ENCODE measurements around the gene CTXN1.
A peak's percentile ranks its signal among the peaks of the same experiment; 100 is the strongest.

The CTXN1 gene

GRCh38 chr19:7926021-7926726, at the start of gene CTXN1:
Gene CTXN1, minus strand, starts transcription at chr19:7926135. Its CDS starts 597 bp downstream, at chr19:7925538.
- Histone ChIP-seq H3K4me1 (ENCODE audit: control insufficient read depth in 2 of 2, insufficient read depth in 2 of 2, low read length in 2 of 2) (peaks cover 13 to 19% of the 10 kb centered on the region in 2 donors), H3K4me3 (ENCODE audit: low read length in 2 of 2) (peak within 1 kb of the TSS; percentile 46 to 52), H3K36me3 (ENCODE audit: control insufficient read depth in 2 of 2, insufficient read depth in 2 of 2, low read length in 2 of 2) (peaks cover 5 to 12% of the 10 kb centered on the region in 2 donors), H3K27ac (ENCODE audit: low read depth in 2 of 2, low read length in 2 of 2) (no peak within 1 kb of the TSS), H3K9ac (ENCODE audit: low read depth in 1 of 2, low read length in 2 of 2) (peak within 1 kb of the TSS in 1 of 2 donors; percentile 43), H3K9me3 (ENCODE audit: control insufficient read depth in 2 of 2, low read length in 2 of 2) (no peaks in the 10 kb centered on the region), H3K27me3 (ENCODE audit: control insufficient read depth in 2 of 2, insufficient read depth in 2 of 2, low read length in 2 of 2) (no peaks in the 10 kb centered on the region)

- H3K9ac ChIP-seq (ENCODE audit: low read depth in 1 of 2, low read length in 2 of 2) = no peak overlapping the region
These were observed 49.1 kb upstream of the CTXN1 start for GRCh38 chr19:7975037-7975436.

DNA sequence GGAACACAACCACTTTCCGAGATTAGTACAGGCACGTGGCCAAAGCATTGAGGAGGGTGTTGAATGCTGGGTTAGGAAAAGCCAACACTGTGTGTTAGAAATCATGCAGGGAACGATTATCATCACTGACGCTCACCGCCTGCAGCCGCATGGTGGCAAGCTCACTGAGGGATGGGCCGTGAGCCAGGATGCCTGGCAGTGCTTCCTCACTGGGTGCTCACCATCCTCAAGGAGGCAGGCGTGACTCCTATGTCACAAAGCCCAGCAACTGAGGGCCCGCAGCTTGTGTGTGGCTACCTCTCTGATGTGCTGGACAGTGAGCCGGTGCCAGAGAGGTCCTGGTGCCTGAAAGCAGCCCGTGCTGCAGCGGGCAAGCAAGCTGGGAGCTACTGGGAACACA, 47.9 kb upstream of the CTXN1 start:
- Histone ChIP-seq H3K4me3 (ENCODE audit: low read length in 2 of 2) (no peak overlapping the region), H3K9ac (ENCODE audit: low read depth in 1 of 2, low read length in 2 of 2) (no peak overlapping the region), H3K36me3 (ENCODE audit: control insufficient read depth in 2 of 2, insufficient read depth in 2 of 2, low read length in 2 of 2) (peaks cover 38 to 56% of the 10 kb centered on the region in 2 donors), H3K4me1 (ENCODE audit: control insufficient read depth in 2 of 2, insufficient read depth in 2 of 2, low read length in 2 of 2) (no peaks in the 10 kb centered on the region), H3K27ac (ENCODE audit: low read depth in 2 of 2, low read length in 2 of 2) (no peak overlapping the region), H3K27me3 (ENCODE audit: control insufficient read depth in 2 of 2, insufficient read depth in 2 of 2, low read length in 2 of 2) (no peaks in the 10 kb centered on the region), H3K9me3 (ENCODE audit: control insufficient read depth in 2 of 2, low read length in 2 of 2) (no peaks in the 10 kb centered on the region)

More at GRCh38 chr19:7975037-7975436, 49.1 kb upstream of the CTXN1 start:
- Histone ChIP-seq H3K9me3 (ENCODE audit: control insufficient read depth in 2 of 2, low read length in 2 of 2) (no peaks in the 10 kb centered on the region), H3K4me3 (ENCODE audit: low read length in 2 of 2) (no peak overlapping the region), H3K36me3 (ENCODE audit: control insufficient read depth in 2 of 2, insufficient read depth in 2 of 2, low read length in 2 of 2) (peaks cover 39 to 63% of the 10 kb centered on the region in 2 donors), H3K27ac (ENCODE audit: low read depth in 2 of 2, low read length in 2 of 2) (no peak overlapping the region), H3K27me3 (ENCODE audit: control insufficient read depth in 2 of 2, insufficient read depth in 2 of 2, low read length in 2 of 2) (no peaks in the 10 kb centered on the region), H3K4me1 (ENCODE audit: control insufficient read depth in 2 of 2, insufficient read depth in 2 of 2, low read length in 2 of 2) (no peaks in the 10 kb centered on the region)

DNA sequence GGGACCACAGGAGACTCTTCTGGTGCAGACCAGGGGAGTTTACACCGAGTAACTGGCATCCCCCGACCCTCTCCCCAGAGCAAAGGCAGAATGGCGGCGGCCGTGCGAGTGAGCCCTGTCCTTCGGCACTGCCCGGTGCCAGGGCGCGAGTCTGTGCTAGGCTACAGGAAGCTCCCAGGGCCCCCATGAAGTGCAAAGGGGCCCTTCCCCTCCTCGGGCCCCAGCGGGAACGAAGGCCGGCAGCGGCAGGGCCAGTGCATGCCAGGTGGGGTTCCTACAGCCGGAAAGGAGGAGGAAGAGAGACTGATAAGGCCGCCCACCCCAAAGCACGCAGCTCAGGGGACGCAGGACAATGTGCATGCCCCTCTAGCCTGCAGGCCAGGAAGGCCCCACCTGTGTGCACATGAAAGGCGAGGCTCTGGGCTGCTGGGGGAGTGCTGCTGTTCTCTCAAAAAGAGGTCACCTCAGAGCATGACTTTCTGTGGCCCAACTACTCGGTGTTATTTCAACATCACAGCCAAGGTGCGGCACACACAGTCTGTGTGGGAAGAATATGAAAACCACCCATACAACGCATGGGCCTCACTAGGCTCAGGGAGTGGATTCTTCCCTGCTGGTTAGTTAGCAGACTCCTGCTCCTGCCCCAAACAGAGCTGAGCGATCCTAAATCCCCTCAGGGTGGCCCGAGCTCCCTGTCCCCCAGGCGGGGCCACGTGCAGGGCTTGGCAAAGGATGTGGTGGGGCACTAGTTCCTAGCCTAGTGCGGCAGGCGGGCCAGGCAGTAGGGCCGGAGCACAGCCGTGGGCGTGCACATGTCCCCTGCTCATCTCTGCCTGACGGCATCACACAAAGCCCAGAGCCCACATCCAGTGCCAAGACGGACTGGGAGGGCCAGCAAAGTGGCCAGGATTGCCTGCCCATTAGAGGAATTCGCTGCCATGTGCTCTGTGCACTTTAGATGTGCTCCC, 45.9 kb upstream of the CTXN1 start:
- Histone ChIP-seq H3K4me3 (ENCODE audit: low read length in 2 of 2) (no peak overlapping the region), H3K9me3 (ENCODE audit: control insufficient read depth in 2 of 2, low read length in 2 of 2) (no peaks in the 10 kb centered on the region), H3K4me1 (ENCODE audit: control insufficient read depth in 2 of 2, insufficient read depth in 2 of 2, low read length in 2 of 2) (no peaks in the 10 kb centered on the region), H3K9ac (ENCODE audit: low read depth in 1 of 2, low read length in 2 of 2) (no peak overlapping the region), H3K27ac (ENCODE audit: low read depth in 2 of 2, low read length in 2 of 2) (no peak overlapping the region), H3K27me3 (ENCODE audit: control insufficient read depth in 2 of 2, insufficient read depth in 2 of 2, low read length in 2 of 2) (no peaks in the 10 kb centered on the region), H3K36me3 (ENCODE audit: control insufficient read depth in 2 of 2, insufficient read depth in 2 of 2, low read length in 2 of 2) (peaks cover 42 to 56% of the 10 kb centered on the region in 2 donors)

DNA sequence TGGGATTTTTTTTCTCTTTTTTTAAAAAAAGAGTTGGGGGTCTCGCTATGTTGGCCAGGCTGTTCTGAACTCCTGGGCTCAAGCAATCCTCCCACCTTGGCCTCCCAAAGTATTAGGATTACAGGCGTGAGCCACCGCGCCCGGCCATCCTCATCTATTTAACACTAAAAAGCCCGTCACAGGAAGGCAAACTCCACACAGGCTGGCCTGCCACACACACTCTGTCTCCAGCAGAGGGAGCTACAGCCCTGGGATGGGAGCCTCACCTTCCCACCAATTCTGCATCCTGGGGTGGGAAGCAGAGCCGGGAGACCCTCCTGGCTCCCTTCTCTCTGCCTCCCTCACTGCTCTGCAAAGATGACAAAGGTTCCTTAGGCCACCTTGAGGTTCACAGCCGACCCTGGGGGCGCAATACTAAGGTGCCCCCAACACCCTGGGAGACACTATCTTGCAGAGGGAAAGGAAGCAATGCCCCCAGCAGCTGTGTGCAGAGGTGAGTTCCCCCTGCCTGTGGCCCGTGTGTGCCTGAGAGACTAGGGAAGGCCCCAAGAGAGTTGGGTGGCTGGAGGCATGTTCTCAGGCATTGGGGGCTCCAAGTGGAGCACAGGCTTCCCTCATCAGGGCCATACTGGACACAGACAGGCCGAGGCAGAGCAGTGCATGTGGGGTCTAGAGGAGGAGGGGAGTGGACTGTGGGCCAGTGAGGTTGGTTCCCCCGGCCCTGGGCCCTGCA, 44.9 kb upstream of the CTXN1 start:
- peaks cover 40 to 60% of the 10 kb centered on the region in 2 donors for H3K36me3 ChIP-seq (ENCODE audit: control insufficient read depth in 2 of 2, insufficient read depth in 2 of 2, low read length in 2 of 2)
- no peak overlapping the region for H3K27ac ChIP-seq (ENCODE audit: low read depth in 2 of 2, low read length in 2 of 2)
- no peaks in the 10 kb centered on the region for H3K9me3 ChIP-seq (ENCODE audit: control insufficient read depth in 2 of 2, low read length in 2 of 2)
- no peak overlapping the region for H3K4me3 ChIP-seq (ENCODE audit: low read length in 2 of 2)
- no peaks in the 10 kb centered on the region for H3K27me3 ChIP-seq (ENCODE audit: control insufficient read depth in 2 of 2, insufficient read depth in 2 of 2, low read length in 2 of 2)
- H3K9ac ChIP-seq (ENCODE audit: low read depth in 1 of 2, low read length in 2 of 2) = no peak overlapping the region
- no peaks in the 10 kb centered on the region for H3K4me1 ChIP-seq (ENCODE audit: control insufficient read depth in 2 of 2, insufficient read depth in 2 of 2, low read length in 2 of 2)

GRCh38 chr19:7969555-7969939, 43.6 kb upstream of the CTXN1 start:
- Histone ChIP-seq H3K27ac (ENCODE audit: low read depth in 2 of 2, low read length in 2 of 2) (no peak overlapping the region), H3K9me3 (ENCODE audit: control insufficient read depth in 2 of 2, low read length in 2 of 2) (no peaks in the 10 kb centered on the region), H3K36me3 (ENCODE audit: control insufficient read depth in 2 of 2, insufficient read depth in 2 of 2, low read length in 2 of 2) (peaks cover 45 to 65% of the 10 kb centered on the region in 2 donors), H3K4me1 (ENCODE audit: control insufficient read depth in 2 of 2, insufficient read depth in 2 of 2, low read length in 2 of 2) (no peaks in the 10 kb centered on the region), H3K9ac (ENCODE audit: low read depth in 1 of 2, low read length in 2 of 2) (no peak overlapping the region), H3K4me3 (ENCODE audit: low read length in 2 of 2) (no peak overlapping the region), H3K27me3 (ENCODE audit: control insufficient read depth in 2 of 2, insufficient read depth in 2 of 2, low read length in 2 of 2) (no peaks in the 10 kb centered on the region)

GRCh38 chr19:7968796-7969554, 43.0 kb upstream of the CTXN1 start:
- H3K4me3 ChIP-seq (ENCODE audit: low read length in 2 of 2) = no peak overlapping the region
- H3K9me3 ChIP-seq (ENCODE audit: control insufficient read depth in 2 of 2, low read length in 2 of 2) = no peaks in the 10 kb centered on the region
- no peaks in the 10 kb centered on the region for H3K4me1 ChIP-seq (ENCODE audit: control insufficient read depth in 2 of 2, insufficient read depth in 2 of 2, low read length in 2 of 2)
- no peaks in the 10 kb centered on the region for H3K27me3 ChIP-seq (ENCODE audit: control insufficient read depth in 2 of 2, insufficient read depth in 2 of 2, low read length in 2 of 2)
- H3K9ac ChIP-seq (ENCODE audit: low read depth in 1 of 2, low read length in 2 of 2) = no peak overlapping the region
- no peak overlapping the region for H3K27ac ChIP-seq (ENCODE audit: low read depth in 2 of 2, low read length in 2 of 2)
- H3K36me3 ChIP-seq (ENCODE audit: control insufficient read depth in 2 of 2, insufficient read depth in 2 of 2, low read length in 2 of 2) = peaks cover 45 to 63% of the 10 kb centered on the region in 2 donors

DNA sequence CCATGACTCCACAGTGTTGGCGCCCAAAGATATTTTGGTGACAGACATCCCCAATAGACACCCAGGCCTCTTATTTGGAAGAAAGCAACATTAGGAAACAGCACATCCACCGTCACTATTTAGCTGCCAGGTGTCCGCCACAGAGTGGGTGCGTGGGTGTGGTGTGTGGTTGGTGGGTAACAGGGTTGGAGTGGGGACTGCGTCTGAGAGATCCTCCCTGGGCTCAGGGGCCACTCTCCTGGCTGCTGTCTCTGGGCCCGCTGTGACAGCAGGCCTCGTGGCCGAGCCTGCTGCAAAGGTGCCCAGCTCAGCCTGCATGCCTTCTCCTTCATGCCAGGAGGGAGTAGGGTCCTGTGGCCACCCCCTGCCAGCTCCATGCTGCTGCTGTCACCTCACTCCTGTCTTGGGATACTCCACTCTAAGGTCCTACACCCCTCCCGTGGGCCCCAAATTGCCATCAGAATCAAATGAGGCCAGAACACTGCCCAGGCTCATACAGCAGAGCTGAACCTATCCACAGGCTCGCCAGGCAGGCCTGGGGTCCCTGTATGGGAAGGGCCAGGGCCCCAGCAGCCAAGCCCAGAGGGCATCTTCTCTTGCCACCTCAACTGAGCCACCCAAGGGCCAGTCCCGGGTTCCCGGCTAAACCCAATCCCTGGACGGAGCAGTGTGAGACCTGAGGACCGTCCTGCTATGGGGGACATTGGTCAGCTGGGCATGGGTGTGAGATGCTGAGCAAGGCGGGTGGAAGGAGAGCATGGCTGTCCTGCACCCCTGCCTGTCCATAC, 42.3 kb upstream of the CTXN1 start:
- H3K9ac ChIP-seq (ENCODE audit: low read depth in 1 of 2, low read length in 2 of 2) = no peak overlapping the region
- H3K36me3 ChIP-seq (ENCODE audit: control insufficient read depth in 2 of 2, insufficient read depth in 2 of 2, low read length in 2 of 2) = peaks cover 46 to 60% of the 10 kb centered on the region in 2 donors
- no peaks in the 10 kb centered on the region for H3K9me3 ChIP-seq (ENCODE audit: control insufficient read depth in 2 of 2, low read length in 2 of 2)
- no peak overlapping the region for H3K4me3 ChIP-seq (ENCODE audit: low read length in 2 of 2)
- no peak overlapping the region for H3K27ac ChIP-seq (ENCODE audit: low read depth in 2 of 2, low read length in 2 of 2)
- H3K4me1 ChIP-seq (ENCODE audit: control insufficient read depth in 2 of 2, insufficient read depth in 2 of 2, low read length in 2 of 2) = no peaks in the 10 kb centered on the region
- H3K27me3 ChIP-seq (ENCODE audit: control insufficient read depth in 2 of 2, insufficient read depth in 2 of 2, low read length in 2 of 2) = no peaks in the 10 kb centered on the region

Measured in mucosa of rectum (tissue), 2 donors.